K562 (cell line): ENCODE data around the gene UPF1. TPM values are rescaled to one million over a fixed set of nuclear protein-coding genes. Genes with fewer than 3 reads are reported as not detected.
A peak's percentile ranks its signal among the peaks of the same experiment; 100 is the strongest.

Experiments
- ATAC-seq: fragments of 200-7000 bp; cut with Tn5 transposase; 3 replicates; pipeline ENCODE4 v1.9.1; 2020; ENCODE audit warnings: moderate library complexity
- BruUV-seq: library from RNA; stranded (reverse); fragments of 400-500 nt; replicated peaks from 2 replicates; lab custom pipeline; 2021; lab: Mats Ljungman, UMichigan
- CTCF ChIA-PET: fragments of 300-600 bp; formaldehyde crosslinking; extraction: SDS; loops from one replicate; lab custom pipeline; 2021; ENCODE audit warnings: low intra/inter-chr PET ratio; lab: Yijun Ruan, JAX
- POLR2A ChIA-PET: fragments of 300-600, 350-650 bp; sonication (Branson Sonifier 250); formaldehyde crosslinking; extraction: SDS; loops from one replicate; lab custom pipeline; 2021; ENCODE audit warnings: antibody characterized with exemption, inconsistent platforms; lab: Yijun Ruan, JAX
- DNase-seq, 4 experiments: peaks; one replicate each; pipeline versions ENCODE4 v3.0.0 to v3.0.0-alpha.2; 2011 to 2018; ENCODE audit warnings: low spot score in 3 of 4, mixed read lengths in 3 of 4; ENCODE audit errors: extremely low read depth in 1 of 4
- FAIRE-seq: peaks from 2 replicates; lab custom pipeline; 2011; peaks lifted over from hg19 to GRCh38; lab: Jason Lieb, UNC
- H2AFZ ChIP-seq: 2 replicates; pipeline ENCODE4 v1.6.0; 2011; ENCODE audit warnings: low read depth, low read length, control low read depth, inconsistent platforms
- H3K27ac ChIP-seq: fragments of 200-600 bp; 3 replicates; pipeline ENCODE4 v1.8.0; 2011; ENCODE audit warnings: low read depth, mild to moderate bottlenecking, control low read depth, inconsistent platforms, low read length, moderate library complexity, mixed read lengths; ENCODE audit errors: extremely low read depth
- H3K27me3 ChIP-seq, 2 experiments: fragments of 300-600 bp in 1 of 2; 2 replicates in 1 of 2; 3 replicates in 1 of 2; pipeline versions ENCODE4 v1.6.0 to v1.8.0; 2011; ENCODE audit warnings: inconsistent platforms in 2 of 2, low read length in 2 of 2, mild to moderate bottlenecking in 1 of 2, mixed read lengths in 1 of 2, moderate library complexity in 1 of 2; ENCODE audit not compliant: control insufficient read depth in 2 of 2, insufficient read depth in 2 of 2
- H3K36me3 ChIP-seq: fragments of 300-600 bp; 3 replicates; pipeline ENCODE4 v1.8.0; 2011; ENCODE audit warnings: mild to moderate bottlenecking, low read length, inconsistent platforms; ENCODE audit not compliant: control insufficient read depth, insufficient read depth
- H3K4me1 ChIP-seq, 2 experiments: fragments of 200-600 bp in 1 of 2; replicated peaks in 1 of 2; 2 replicates in 1 of 2; 3 replicates in 1 of 2; pipeline versions ENCODE4 v1.5.1 to v1.8.0; 2011; ENCODE audit warnings: inconsistent platforms in 2 of 2, low read length in 2 of 2, mild to moderate bottlenecking in 1 of 2, mixed read lengths in 1 of 2, moderate library complexity in 1 of 2; ENCODE audit not compliant: control insufficient read depth in 2 of 2, insufficient read depth in 2 of 2
- H3K4me2 ChIP-seq: 2 replicates; pipeline ENCODE4 v1.6.1; 2011; ENCODE audit warnings: low read length, control low read depth, inconsistent platforms, mixed read lengths; ENCODE audit not compliant: insufficient read depth
- H3K4me3 ChIP-seq: fragments of 200-600 bp; sonication (generic), shearing (Covaris generic); 2 replicates; pipeline ENCODE4 v1.5.1; 2016; ENCODE audit warnings: control low read depth, inconsistent platforms
- H3K79me2 ChIP-seq: fragments of 200-600 bp; 3 replicates; pipeline ENCODE4 v1.8.0; 2011; ENCODE audit warnings: low read length, inconsistent platforms; ENCODE audit not compliant: control insufficient read depth, insufficient read depth
- H3K9ac ChIP-seq, 2 experiments: 2 replicates each; pipeline versions ENCODE4 v1.6.0 to v1.6.1; 2011; ENCODE audit warnings: low read depth in 2 of 2, low read length in 2 of 2, control low read depth in 1 of 2, inconsistent platforms in 1 of 2, mild to moderate bottlenecking in 1 of 2, mixed read lengths in 1 of 2; ENCODE audit not compliant: insufficient read depth in 1 of 2
- H3K9me1 ChIP-seq: one replicate; pipeline ENCODE4 v1.6.0; 2011; ENCODE audit warnings: inconsistent platforms, mild to moderate bottlenecking, low read length, moderate library complexity; ENCODE audit not compliant: control insufficient read depth, insufficient read depth
- H3K9me3 ChIP-seq: replicated peaks from 2 replicates; pipeline ENCODE4 v1.5.1; 2011; ENCODE audit warnings: low read depth, low read length, inconsistent platforms; ENCODE audit not compliant: control insufficient read depth, insufficient read depth
- H4K20me1 ChIP-seq: replicated peaks from 2 replicates; pipeline ENCODE4 v1.6.1; 2011; ENCODE audit warnings: low read length, inconsistent platforms, mixed read lengths; ENCODE audit not compliant: control insufficient read depth, insufficient read depth
- POLR2G ChIP-seq: fragments of 200-400 bp; formaldehyde crosslinking; IDR thresholded peaks from 2 replicates; pipeline ENCODE4 v1.6.1; 2017; ENCODE audit warnings: low read depth, mild to moderate bottlenecking, antibody characterized with exemption, low read length, moderate library complexity
- WGBS: fragments of 100-300 bp; shearing (Covaris generic); methylation state at CpG from one replicate; pipeline ENCODE4 v1.1.6; 2016; ENCODE audit warnings: low coverage, mixed read lengths; ENCODE audit not compliant: insufficient coverage; ENCODE audit errors: missing lambda C conversion rate; 5-methylcytosine and 5-hydroxymethylcytosine counted together
- in situ Hi-C: fragments of 300-500 bp; cut with MboI; formaldehyde crosslinking; loops from 4 replicates; pipeline ENCODE4 v1.15.0; 2018; ENCODE audit warnings: inconsistent platforms, mixed read lengths
- intact Hi-C: fragments of 100-400 bp; cut with micrococcal nuclease; formaldehyde crosslinking; loops from 2 replicates; pipeline ENCODE4 v1.14.2; 2022
- polyA plus RNA-seq, 8 experiments: library from polyadenylated mRNA; depleted of rRNA in 4 of 8; stranded (reverse) in 5 of 8; unstranded in 3 of 8; fragments of >200 nt; fragmentation: Nextera tagmentation in 2 of 8; fragmentation: Illumina TruSeq in 1 of 8; extraction: Ambion mirVana in 2 of 8; extraction: Trizol in 1 of 8; gene quantifications; 2 replicates each; pipeline versions ENCODE4 v1.2.1 to v1.2.3, GENCODE V29; 2011 to 2014; ENCODE audit warnings: inconsistent platforms in 1 of 8, missing spikeins in 1 of 8
- total RNA-seq, 7 experiments: library from RNA; depleted of rRNA in 6 of 7; stranded (reverse); fragments of >200 nt in 6 of 7; fragmentation: Illumina TruSeq in 2 of 7; extraction: Trizol in 2 of 7; gene quantifications; 2 replicates each; pipeline versions ENCODE4 v1.2.1 to v1.2.3, GENCODE V29; 2011 to 2021; ENCODE audit warnings: low replicate concordance in 1 of 7
- TF ChIP-seq, protein P1 (sequence below): fragments of 250-450 bp; sonication (Bioruptor Pico); IDR thresholded peaks from 2 replicates; pipeline ENCODE4 v1.4.0; 2020; ENCODE audit warnings: mild to moderate bottlenecking

Gene UPF1
- total and polyA plus RNA-seq, 9 of the 15 experiments (the other 6 are each of a cell fraction or from before 2014, with no cell fraction given) = 0.34 to 103 (median 27.9) TPM

DNA sequence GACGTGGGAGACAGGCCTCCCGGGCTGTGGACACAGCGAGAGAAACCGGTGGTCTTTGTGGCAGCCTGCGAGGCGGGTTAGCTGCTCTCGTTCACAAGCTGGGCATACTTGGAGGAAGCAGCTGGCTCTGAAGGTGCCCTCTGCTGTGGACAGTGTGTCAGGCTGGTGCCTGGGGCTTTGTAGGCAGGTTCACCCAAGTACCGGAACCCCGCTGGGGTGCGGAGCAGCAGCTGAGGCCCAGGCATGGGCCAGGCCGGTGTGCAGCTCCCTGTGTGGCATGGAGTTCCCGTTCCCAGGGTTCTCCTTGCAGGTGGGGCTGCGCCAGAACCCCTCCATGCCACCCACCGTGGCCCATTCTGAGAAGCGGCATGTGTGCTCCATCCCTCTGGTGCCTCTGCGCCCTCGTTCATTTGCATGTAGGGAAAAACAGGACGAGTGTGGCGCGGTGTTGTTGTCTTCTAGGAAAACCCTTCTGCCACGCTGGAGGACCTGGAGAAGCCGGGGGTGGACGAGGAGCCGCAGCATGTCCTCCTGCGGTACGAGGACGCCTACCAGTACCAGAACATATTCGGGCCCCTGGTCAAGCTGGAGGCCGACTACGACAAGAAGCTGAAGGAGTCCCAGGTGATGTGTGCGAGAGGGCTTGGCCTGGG is 20.0 kb downstream of the UPF1 start:
- ATAC-seq (no peak), FAIRE-seq (no peak), DNase-seq (no peak)
- Histone ChIP-seq H3K9me3 (no peaks in the 10 kb centered on the region), H4K20me1 (peaks cover 23% of the 10 kb centered on the region), H3K27me3 (no peaks in the 10 kb centered on the region; a peak in 1 of 5 replicates), H3K4me2 (no peak overlapping the region), H2AFZ (no peak overlapping the region), H3K9me1 (peaks cover 5% of the 10 kb centered on the region), H3K36me3 (peaks cover 99% of the 10 kb centered on the region), H3K4me1 (peaks cover 2 to 40% of the 10 kb centered on the region in 2 experiments; a peak in 3 of 5 replicates), H3K4me3 (no peak overlapping the region), H3K27ac (no peak overlapping the region), H3K9ac (peak overlapping the region in 1 of 2 experiments; percentile 43; a peak in 1 of 4 replicates), H3K79me2 (peaks cover 31% of the 10 kb centered on the region)
- TF ChIP-seq POLR2G = 0 out of 2 replicates have a peak, but pooled peaks have one; percentile 10
- TF ChIP-seq, protein P1, sequence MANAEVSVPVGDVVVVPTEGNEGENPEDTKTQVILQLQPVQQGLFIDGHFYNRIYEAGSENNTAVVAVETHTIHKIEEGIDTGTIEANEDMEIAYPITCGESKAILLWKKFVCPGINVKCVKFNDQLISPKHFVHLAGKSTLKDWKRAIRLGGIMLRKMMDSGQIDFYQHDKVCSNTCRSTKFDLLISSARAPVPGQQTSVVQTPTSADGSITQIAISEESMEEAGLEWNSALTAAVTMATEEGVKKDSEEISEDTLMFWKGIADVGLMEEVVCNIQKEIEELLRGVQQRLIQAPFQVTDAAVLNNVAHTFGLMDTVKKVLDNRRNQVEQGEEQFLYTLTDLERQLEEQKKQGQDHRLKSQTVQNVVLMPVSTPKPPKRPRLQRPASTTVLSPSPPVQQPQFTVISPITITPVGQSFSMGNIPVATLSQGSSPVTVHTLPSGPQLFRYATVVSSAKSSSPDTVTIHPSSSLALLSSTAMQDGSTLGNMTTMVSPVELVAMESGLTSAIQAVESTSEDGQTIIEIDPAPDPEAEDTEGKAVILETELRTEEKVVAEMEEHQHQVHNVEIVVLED (CRISPR knock-in tag) = no peak
- in situ Hi-C loops (no loop called here), intact Hi-C loops (no loop called here)
- POLR2A ChIA-PET = interaction anchor here (1.9 kb wide), 1 partner anchor 11 kb away, joined by 11 read pairs; no protein-coding TSS in a partner anchor
- no TSS peak for BruUV-seq
- WGBS = 95% methylated on average over 25 of the region's 31 CpGs
- CTCF ChIA-PET = no interaction called here
